Astrocyte of the spinal cord (primary cell): Measurements from ENCODE around the gene NOP9.

Source experiments
- DNase-seq: peaks from one replicate; pipeline ENCODE4 v3.0.0; 2011; ENCODE audit warnings: low read depth, low spot score
- H3K4me3 ChIP-seq: 2 replicates; pipeline ENCODE4 v1.5.1; 2011; ENCODE audit warnings: low read depth, mild to moderate bottlenecking, low read length, moderate library complexity
- in situ Hi-C: cut with HindIII; loops from 2 replicates; pipeline ENCODE4 v1.10.0; 2017; ENCODE audit warnings: low sequenced_read_pairs
- TF ChIP-seq, protein P1 (sequence below): IDR thresholded peaks from 2 replicates; pipeline ENCODE4 v1.5.1; 2012; ENCODE audit warnings: low read depth, mild to moderate bottlenecking, low read length, inconsistent platforms

Gene NOP9

DNA sequence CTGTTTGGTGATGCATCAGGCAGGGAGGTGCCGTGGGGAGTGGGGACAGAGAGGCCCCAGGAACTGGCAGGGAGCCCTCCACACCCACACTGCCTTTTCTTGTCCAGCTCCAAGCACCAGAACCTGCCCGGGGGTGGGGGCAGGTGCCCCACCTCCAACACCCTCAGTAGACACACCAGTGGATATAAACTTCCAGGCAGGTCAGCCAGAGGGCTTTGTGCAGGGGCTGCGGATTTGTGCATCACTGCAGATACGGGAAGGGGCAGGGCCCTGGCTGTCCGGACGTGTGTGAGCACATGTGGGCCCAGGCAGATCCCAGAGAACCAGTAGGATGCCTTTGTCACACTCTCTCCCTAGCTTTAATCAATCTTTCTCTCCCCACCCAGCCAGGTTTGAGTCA, 35.4 kb upstream of the NOP9 start:
- in situ Hi-C loops: no loop called here

DNA sequence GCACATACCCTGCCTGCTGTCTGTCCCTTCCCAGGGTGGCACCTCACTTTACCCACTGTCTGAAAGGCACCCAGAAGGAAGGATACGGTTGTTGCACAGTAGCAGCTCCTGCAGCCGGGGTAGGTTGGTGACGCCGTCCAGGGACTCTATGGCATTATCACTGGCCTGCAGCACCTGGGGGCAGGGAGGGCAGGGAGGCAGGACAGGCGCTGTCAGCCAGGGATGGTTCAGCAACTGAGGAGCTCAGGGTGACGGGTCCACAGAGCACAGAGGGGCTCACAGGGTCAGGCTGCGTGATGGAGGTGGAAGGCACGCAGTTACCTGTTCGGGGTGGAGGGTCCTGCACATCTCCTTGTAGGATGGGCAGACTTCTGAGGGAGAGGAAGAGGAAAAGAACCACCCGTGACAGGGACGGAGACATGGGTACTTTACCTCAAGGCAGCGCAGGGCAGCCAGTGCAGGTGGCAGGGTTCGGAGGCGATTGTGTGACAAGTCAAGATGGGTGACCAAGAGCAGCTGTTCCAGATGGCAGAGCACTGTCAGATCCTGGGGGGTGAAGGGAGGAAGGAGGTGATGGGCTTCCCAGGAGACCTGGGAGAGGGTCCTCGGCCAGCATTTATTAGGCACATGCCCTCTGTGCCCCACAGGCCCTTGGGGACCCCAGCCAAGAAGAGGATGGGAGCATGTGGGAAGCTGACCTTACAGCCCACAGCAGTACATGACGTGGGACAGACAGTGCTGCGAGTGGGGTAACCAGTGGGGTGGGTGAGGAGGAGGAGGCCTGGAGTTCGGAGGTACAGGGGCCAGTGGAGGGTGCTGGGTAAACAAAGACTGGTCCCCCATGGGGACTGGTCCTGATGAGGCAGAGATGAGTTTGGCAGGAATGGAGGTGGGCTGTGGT, 33.1 kb upstream of the NOP9 start:
- in situ Hi-C loops: no loop called here
- TF ChIP-seq, protein P1, sequence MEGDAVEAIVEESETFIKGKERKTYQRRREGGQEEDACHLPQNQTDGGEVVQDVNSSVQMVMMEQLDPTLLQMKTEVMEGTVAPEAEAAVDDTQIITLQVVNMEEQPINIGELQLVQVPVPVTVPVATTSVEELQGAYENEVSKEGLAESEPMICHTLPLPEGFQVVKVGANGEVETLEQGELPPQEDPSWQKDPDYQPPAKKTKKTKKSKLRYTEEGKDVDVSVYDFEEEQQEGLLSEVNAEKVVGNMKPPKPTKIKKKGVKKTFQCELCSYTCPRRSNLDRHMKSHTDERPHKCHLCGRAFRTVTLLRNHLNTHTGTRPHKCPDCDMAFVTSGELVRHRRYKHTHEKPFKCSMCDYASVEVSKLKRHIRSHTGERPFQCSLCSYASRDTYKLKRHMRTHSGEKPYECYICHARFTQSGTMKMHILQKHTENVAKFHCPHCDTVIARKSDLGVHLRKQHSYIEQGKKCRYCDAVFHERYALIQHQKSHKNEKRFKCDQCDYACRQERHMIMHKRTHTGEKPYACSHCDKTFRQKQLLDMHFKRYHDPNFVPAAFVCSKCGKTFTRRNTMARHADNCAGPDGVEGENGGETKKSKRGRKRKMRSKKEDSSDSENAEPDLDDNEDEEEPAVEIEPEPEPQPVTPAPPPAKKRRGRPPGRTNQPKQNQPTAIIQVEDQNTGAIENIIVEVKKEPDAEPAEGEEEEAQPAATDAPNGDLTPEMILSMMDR: no peak
- no peak for DNase-seq
- H3K4me3 ChIP-seq: no peak overlapping the region

More for the DNA sequence above, 35.4 kb upstream of the NOP9 start:
- no peak for DNase-seq
- TF ChIP-seq, protein P1: no peak
- H3K4me3 ChIP-seq: no peak overlapping the region

DNA sequence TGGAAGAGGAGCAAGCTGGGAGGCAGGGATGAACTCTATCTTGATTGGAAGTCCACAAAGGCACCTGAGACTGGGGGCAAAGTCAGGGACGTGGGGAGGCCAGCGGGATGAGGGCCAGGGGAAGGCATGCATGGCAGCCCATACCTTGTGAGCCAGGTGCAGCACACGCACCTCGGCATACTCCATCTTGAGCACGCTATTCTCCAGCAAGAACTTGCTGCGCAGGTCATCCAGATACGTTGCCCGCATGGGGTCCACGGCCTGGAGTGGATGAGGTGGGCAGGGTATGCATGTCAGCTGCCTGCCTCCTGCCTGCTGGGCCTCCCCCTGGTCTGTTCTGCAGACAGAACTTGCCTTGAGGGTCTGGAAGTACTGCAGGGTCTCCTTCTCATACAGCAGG, 32.1 kb upstream of the NOP9 start:
- no peak overlapping the region for H3K4me3 ChIP-seq
- TF ChIP-seq, protein P1: no peak
- no peak for DNase-seq
- in situ Hi-C loops: no loop called here

DNA sequence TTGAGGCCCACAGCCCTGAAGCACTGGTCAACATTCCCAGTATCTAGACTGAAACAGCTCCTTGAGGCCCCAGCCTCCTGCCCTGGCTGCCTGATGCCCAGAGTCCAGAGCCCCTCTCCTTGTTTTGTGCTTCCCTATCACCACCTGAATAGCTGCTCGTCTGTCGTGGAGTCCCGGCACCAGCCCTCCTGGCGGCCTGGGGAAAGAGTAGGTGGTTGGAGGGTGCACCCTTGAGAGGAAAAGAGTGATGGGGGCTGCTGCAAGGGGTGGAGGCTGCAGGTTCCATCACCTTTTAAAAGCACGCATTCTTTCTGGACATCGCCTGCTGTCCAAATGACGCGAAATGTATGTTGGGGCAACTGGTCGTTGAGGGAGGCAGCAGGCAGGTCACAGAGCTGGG, 31.4 kb upstream of the NOP9 start:
- H3K4me3 ChIP-seq: no peak overlapping the region
- DNase-seq: no peak
- in situ Hi-C loops: no loop called here
- TF ChIP-seq, protein P1: no peak

DNA sequence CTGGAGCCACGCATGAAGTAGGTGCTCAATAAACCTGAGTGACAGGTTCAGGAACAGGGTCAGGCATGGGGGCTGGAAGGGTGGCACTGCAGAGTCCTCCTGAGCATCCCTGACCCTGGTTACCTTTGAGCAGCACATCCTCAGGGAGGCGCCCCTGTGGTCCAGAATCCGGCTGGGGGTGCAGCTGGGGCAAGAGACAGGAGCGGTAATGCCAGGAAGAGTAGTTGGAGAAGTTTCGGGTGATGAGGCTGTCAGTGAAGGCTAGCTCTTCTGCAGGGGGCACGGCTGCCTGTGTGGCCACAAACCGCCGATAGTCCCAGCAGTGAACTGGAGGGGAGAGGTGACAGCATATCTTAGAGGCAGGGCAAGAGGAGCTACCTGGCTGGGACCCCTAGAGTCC, 30.3 kb upstream of the NOP9 start:
- TF ChIP-seq, protein P1: no peak
- no peak overlapping the region for H3K4me3 ChIP-seq
- in situ Hi-C loops: no loop called here
- DNase-seq: no peak

DNA sequence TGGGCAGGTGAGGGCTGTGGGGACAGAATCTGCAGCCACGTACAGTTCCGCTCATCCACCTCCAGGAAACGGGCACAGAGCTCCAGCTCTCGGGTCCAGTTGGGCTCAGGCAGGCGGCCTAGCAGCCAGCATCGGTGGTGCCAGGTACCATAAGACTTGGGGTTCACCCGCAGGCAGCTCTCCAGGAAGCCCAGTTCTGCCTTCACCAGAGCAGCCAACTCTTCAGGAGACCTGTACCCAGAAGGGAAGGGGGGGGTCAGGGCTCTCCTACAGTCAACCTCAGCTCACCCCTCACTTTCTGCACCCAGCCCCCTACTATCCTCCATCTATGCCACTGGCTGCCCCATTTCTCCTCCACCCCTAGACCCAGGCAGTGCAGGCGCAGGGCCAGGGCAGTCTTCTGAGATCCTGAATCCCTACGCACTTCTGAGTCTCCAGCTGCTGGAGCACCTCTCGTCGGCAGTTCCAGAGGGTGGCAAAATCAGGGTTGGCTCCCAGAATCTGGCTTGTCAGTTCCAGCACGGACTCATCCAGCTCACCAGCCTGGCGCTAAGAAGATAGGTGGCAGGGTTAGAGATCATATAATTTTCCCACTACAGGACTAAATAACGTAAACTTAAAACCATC, 29.6 kb upstream of the NOP9 start:
- H3K4me3 ChIP-seq: no peak overlapping the region
- in situ Hi-C loops: no loop called here
- TF ChIP-seq, protein P1: no peak
- DNase-seq: no peak
